ENCODE measurements around the gene NFILZ.

DNA sequence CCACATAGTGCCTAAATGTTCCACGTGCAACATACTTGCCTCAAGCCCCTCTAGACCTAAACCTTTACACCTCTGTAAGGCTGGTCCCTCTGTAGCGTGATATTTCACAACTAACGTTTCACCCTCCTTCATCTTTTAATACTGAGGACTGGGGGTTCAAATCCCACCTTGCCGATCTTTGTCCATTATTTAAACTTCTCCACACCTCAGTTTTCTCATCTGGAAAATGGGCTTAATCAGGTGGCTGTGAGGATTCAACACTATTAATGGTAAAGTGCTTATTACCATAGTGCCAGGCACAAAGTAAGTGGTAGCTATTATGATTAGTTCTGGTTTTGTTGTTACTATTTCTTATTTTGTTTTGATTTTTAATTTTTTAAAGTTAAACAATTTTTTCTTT, 12.4 kb upstream of the NFILZ start:
- TF ChIP-seq, protein P1, sequence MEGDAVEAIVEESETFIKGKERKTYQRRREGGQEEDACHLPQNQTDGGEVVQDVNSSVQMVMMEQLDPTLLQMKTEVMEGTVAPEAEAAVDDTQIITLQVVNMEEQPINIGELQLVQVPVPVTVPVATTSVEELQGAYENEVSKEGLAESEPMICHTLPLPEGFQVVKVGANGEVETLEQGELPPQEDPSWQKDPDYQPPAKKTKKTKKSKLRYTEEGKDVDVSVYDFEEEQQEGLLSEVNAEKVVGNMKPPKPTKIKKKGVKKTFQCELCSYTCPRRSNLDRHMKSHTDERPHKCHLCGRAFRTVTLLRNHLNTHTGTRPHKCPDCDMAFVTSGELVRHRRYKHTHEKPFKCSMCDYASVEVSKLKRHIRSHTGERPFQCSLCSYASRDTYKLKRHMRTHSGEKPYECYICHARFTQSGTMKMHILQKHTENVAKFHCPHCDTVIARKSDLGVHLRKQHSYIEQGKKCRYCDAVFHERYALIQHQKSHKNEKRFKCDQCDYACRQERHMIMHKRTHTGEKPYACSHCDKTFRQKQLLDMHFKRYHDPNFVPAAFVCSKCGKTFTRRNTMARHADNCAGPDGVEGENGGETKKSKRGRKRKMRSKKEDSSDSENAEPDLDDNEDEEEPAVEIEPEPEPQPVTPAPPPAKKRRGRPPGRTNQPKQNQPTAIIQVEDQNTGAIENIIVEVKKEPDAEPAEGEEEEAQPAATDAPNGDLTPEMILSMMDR (conservative IDR thresholded peaks at IDR 0.05; ENCODE audit: low read depth, low read length), result no peak
- no peak for TF ChIP-seq EZH2 (IDR thresholded peaks at IDR 0.05; ENCODE audit: low read length, unreplicated experiment)

Data from PC-3 (cell line).